HG02642 (cell line): ENCODE results near the gene SLC25A21.
"Not testable (repeated sequence)": the region's sequence is repeated elsewhere in the genome, so short reads cannot be mapped to it uniquely, and the experiment has no call there.

Experiments
- ATAC-seq: cut with Tn5 transposase; IDR thresholded peaks from one replicate; pipeline ENCODE4 v1.9.1; 2021; ENCODE audit warnings: mild to moderate bottlenecking; ENCODE audit not compliant: unreplicated experiment, poor library complexity

SLC25A21 gene

DNA sequence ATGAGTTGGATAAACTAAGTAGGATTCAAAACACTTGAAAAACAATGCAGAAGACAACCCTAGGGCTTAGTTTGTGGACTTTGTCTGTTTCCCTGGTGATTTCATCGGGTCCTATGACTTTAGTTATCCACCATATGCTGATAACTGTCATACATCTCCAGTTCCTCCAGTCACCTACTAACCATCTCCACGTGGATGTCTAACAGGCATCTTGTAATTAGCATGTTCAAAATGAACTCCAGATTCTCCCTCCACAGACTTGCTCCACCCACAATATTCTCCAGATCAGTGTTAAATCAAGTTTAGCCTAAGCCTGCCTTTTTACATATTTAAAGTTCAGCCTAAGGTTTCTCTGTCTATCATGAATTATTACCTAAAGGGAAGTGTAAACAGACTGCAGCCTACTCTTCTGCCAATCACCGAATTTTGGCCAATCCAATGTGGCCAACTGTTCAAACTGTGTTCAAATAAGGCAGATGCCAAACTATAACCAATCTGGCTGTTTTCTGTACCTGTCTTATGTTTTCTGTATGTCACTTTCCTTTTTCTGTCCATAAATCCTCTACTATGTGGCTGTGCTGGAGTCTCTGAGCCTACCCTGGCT, 423.7 kb downstream of the SLC25A21 start:
- no peak for ATAC-seq

DNA sequence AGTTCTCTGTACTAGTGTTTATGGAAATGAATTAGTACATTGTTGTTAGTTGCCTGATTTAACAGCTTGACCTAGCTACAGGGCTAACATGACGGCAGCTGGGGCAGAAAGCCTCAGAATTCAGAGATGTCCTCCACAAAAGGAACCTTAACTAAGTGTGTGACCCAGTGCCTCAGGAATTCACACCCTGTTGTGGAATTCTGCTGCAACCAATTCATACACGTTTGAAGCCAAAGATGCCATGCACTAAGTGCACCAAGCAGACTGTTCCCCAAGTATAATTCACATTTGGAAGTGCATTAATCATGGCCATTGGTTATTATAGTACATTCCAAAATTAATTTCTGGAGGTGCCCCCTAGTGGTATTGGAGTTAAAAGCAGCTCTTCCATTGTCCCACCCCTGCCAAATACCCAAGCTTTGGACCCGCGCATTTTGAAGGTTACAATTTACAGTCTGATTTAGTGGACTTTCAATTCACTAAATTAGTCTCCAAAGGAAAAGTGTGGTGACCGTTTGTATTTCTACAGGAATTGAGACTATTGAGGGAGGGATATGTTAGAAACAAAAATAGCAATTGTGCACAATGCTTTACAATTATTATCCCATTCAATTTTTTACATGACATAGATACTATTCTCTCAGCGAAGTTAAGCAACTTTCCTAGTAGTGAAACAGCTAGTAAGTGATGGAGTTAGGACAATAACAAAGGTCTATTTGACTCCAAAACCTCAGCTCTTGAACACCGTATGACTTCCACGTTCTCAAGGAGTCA, 424.8 kb downstream of the SLC25A21 start:
- no peak for ATAC-seq

DNA sequence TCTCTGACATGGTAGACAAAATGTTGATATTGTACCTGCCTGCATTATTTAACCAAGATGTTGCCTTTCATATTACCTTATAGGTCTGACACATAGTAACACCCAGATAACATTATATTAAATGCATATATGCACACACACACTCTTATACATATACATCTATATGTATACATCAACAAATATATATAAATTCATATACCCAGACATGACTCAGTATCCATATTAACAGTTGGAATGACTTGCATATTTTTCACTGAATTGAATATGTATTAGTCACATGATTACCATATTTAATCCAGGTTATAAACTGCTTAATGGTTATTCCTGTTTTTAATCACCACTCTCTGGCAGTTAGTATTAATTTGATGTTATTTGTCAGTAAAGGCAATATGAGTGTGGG, 425.5 kb downstream of the SLC25A21 start:
- no peak for ATAC-seq

DNA sequence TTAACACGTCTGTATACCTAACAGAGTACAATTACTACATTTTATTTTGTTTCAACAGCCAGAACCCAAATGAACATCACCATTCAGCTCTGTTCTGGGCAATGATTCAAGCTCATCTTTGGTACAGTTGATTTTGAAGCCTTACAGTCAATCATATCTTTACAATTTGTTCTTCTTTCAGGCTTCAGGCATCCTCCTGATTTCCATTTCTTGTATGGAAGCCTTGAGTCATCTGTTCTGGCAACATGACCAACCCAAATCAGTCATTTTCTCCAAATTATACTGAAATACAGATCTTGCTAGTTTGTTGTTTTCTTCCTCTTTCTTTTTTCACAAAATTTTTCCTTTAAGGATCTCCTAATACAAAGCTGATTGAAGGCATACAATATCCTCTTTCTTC, 430.5 kb downstream of the SLC25A21 start:
- no peak for ATAC-seq

DNA sequence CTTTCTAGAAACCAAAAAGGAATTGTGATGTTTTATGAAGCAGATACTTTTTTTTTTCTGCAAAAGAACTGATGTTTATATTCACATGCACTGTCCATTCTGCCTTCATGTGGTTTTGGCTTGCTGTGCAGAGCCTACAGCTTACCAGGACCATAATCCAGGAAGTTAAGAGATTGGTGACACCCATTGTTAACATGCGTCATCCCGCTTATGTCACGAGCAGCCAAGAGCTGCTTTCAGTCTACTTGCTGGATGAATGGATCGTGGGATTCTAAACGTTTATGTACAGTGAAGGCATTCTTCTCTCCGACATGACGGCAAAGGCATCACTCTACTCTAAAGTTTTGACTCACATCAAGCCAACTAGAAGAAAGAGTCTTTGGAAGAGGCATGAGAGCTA, 434.1 kb downstream of the SLC25A21 start:
- ATAC-seq = no peak

DNA sequence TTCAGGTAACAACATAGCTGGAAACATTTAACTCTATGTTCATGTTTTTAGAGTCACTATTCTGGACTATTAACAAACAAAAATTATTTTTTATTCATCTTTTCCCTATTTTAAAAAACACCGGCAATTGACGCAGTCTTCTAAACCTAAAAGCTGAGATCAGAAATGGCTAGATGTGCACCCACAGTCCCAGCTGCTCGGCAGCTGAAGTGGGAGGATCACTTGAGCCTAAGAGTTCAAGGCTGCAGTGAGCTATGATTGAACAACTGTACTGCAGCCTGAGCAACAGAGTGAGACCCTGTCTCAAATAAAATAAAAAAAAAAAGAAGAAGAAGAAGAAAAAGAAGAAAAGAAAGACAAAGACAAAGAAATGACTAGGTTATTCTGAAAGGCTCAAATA, 446.3 kb downstream of the SLC25A21 start:
- no peak for ATAC-seq

DNA sequence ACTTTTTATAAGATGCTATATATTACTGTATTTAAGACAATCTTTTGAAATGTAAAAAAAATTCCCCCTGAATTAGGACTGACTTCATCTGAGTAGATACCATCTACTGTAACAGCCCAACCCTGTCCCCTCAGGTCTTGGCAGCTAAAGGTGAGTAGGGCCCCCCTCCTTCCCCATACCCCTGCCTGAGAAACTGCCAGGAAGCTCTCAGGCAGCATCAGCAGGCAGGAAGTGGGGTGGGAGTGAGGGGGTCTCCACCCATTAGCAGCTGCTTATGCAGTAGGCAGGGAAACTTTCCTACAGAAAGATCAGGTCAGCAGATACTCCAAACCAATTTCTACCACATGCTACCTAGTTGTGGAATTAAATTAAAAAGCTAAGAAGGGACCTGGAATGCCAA, 448.2 kb downstream of the SLC25A21 start:
- ATAC-seq = no peak

DNA sequence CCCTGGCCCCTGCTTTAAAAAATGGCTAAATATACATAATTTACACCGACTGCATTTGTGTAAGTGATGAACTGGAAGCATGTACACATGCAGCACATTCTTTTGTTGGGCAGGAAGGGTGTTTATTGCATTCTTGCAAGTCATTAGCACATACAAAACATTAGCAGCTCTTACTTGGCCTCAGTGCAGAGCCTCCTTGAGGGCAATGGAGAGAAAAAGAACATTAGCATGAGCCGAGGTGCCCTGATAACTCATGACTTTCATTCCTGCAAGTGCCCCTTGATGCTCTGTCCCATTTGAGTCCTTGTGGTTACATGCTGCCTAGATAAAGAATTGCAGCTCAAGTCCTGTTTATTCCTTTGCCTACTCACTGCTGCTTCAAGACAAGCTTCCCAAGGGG, 448.9 kb downstream of the SLC25A21 start:
- ATAC-seq = no peak

DNA sequence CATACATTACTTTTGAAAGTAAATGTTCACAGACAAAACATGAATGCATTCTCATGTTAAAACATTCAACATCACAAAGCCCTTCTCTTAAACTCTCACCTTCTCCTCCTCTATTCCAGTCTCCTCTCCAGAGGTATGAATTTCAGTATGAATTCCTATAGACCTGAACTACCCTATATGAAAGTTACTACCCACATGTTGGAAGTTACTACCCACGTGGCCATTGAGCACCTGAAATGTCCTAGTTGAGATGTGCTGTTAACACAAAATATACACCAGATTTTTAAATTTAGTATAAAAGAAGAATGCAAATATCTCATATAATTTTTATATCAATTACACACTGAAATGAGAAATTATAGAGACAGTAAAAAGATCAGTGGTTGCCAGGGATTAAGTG, 450.5 kb downstream of the SLC25A21 start:
- no peak for ATAC-seq

DNA sequence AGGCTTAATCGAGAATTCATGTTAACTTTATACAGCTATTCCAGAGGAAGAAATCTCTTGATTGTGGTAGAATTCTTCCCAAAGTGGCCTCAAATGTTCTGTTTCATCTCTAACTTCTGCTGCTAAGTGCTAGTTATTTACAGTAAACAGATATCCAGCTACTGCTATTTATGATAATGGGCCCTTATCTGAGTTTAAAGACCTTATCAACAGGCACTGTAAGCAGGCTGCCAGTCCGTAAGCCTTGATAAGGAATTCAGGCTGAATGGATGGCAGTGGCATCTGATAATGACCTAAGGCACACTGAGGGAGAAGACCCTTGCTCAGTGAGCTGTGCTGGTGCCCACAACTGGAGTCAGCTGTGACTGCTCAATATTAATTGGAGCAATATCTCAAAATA, 451.7 kb downstream of the SLC25A21 start:
- no peak for ATAC-seq

DNA sequence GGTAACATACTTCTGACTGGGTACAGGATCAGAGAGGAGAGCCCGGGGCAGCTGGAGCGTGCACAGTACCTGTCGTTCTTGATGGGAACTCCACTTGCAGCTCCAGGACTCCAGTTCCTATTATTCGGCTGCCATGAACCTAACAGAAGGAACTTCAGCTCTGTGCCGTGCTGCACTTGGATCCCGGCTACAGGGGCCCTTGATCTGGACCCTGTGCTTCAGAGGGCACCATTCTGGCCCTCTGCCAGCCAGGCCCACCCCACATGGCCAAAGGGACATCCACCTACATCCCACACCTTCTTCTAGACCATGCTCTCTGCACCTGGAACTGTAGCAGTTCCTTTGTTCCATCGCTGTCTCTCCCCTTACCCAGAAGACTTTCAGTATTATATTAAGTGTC, 452.6 kb downstream of the SLC25A21 start:
- ATAC-seq = no peak

DNA sequence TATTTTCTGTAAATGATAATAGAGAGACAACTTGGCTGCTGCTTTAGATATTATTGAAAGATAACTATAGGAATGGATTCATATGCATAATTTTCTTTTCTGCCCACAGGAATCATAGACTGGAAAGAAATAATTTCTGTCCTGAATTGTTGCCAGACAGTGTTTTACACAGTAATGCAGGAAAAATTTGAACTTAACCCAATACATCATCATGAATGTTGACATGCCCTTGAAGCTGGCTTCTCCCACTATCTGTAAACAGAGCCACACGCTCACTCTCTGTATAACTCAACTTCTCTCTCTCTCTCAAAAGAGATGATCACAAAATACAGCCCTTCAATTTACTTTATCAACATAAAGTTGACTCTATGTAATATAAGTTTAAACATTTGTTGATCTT, 454.2 kb downstream of the SLC25A21 start:
- no peak for ATAC-seq

DNA sequence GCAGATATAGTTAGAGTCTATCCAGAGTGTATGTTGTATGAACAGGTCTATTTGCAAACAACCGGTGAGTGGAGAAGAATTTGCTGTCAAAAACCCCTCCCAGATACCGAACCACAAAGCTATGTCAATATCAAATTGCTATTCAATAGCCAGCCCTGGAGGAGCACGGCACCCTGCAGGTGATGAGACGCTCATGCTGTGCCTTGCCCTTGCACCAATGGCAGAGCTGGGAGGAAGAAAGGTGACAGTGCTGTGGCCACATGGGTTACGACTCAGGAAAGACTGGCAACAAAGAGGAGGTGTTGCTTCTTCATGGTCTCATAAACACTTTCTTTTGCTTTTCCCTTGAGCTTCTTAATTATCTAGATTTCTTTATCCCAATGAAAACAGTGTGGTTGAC, 455.0 kb downstream of the SLC25A21 start:
- no peak for ATAC-seq

DNA sequence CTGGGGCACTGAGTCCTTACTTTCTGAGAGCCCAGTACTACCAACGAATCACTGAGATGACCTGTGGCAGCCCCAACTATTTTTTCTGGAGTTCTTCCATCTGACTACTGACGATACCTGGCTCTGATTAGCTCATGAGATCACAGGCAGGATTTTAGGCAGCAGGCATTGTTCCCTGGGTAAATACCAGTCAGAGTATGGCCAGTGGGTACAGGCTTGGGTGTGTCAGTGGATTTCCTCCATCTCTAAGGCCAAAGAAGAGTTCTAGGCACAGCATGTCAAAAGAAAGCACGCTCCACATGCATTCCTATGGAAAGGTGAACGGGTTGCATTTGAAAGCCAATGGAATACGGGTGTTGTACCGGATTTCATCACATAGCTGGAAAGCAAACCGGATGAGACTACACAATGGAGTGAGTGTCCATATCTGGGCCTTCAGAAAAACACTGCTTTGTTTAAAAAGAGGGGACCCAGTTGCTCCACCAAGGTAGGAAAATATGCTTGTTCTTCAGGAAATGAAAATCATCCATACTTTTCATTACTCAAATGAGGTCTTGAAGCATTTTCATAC, 455.7 kb downstream of the SLC25A21 start:
- no peak for ATAC-seq

DNA sequence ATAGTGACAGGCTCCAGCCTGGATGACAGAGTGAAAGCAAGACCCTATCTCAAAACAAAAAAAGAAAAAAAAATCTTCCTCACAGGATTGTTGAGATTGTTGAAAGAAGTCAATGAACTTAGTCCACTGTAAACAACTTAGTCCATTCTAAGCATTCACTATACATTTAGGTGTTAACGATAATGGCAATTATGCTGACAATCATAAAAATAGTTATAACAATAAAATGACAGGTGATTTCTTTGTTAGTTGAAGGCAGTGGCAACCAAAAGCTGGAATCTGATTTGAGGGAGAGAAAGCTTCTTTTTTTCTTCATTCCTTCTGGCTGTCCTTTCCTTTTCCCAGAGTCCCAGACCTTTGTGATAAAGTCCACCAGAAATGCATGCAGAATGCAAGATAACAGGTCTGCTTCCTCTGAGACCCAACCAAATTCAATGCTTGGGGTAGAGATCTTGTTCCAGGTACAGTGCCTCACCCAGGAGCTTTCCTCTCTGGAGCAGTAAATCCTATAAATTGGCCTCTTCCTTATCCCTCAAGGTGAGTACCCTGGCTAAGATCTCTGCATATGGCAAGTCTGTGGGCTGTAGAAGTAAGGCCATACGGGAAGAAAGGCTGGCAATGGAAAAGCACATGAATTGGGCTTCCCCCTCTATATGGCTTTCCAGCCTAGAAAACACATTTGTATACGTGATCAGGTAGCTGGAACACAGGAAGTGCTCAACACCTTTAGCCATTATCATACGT, 458.3 kb downstream of the SLC25A21 start:
- ATAC-seq = no peak

DNA sequence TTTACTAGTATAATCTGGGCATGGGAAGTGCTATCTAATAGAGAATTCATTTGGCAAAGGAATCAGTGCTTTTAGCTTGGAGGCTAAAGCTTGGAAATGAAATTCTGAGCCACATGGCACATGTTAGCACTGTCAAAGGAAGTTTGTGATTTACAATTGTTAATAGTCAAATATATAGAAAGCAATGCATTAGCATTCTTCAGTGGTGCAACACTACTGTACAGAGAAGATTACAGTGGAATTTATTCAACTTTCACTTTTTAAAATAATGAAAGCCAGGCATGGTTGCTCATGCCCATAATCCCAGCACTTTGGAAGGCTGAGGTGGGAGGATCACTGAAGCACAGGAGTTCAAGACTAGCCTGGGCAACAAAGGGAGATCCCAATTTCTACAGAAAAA, 464.8 kb downstream of the SLC25A21 start:
- no peak for ATAC-seq

DNA sequence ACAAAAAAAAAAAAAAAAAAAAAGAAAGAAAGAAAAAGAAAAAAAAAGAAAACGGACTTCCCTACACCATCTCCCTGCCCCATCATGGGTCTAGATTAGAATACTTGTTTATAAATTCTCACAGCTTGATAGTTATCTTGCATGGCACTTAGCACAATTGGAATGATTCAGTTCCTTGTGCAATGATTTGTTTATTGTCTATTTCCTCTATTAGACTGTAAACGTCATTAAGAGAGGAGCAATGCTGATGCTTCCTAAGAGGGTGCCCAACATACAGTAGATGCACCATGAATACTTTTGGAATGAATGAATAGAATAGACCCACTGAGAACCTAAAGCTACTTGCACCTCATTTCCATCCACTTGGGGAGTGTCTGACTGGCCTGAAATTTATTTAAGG, 469.9 kb downstream of the SLC25A21 start:
- no peak for ATAC-seq

DNA sequence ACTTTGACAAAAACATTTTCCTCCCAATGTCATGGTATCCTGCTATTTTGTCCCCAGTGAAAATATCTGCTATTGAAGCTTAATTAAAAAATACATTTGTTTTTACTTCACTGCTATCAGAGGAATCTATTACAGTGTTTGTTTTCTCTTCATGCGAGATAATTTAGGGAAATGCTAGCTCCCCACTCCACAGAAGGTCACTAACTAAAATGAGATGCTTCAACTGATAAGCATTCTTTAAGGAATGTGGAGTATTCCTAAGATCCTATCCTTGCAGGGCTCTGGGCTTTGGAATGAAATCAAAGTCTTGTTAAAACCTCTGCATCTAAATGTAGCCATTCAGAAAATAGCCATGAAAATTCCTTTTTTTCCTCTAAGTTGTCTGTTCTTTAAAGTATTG, 471.3 kb downstream of the SLC25A21 start:
- ATAC-seq = no peak

DNA sequence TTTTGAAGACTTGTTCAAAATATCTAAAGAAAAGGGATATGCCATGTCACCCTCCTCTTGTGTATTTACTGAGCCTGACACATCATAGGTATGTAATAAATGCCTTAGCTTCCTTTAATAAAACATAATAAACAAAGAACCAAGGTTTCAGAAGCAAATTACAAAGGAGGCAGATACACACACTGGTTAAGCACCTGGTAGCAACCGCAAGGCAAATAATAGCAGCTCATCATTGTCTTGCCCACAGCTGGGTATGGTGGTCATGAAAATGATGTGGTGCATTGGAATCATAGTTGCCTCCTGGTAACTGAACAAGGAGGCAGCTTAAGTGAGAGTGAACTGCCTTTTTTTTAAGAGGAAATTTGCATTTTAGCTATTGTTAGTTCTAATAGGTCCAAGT, 471.8 kb downstream of the SLC25A21 start:
- no peak for ATAC-seq

DNA sequence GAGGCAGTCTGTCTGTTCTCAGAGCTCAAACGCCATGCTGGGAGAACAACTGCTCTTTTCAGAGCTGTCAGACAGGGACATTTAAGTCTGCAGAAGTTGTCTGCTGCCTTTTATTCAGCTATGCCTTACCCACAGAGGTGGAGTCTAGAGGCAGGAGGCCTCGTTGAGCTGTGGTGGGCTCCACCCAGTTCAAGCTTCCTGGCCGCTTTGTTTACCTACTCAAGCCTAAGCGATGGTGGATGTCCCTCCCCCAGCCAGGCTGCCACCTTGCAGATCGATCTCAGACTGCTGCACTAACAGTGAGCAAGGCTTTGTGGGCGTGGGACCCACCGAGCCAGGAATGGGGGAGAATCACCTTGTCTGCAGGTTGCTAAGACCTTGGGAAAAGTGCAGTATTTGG, 473.0 kb downstream of the SLC25A21 start:
- not testable (repeated sequence) for ATAC-seq

DNA sequence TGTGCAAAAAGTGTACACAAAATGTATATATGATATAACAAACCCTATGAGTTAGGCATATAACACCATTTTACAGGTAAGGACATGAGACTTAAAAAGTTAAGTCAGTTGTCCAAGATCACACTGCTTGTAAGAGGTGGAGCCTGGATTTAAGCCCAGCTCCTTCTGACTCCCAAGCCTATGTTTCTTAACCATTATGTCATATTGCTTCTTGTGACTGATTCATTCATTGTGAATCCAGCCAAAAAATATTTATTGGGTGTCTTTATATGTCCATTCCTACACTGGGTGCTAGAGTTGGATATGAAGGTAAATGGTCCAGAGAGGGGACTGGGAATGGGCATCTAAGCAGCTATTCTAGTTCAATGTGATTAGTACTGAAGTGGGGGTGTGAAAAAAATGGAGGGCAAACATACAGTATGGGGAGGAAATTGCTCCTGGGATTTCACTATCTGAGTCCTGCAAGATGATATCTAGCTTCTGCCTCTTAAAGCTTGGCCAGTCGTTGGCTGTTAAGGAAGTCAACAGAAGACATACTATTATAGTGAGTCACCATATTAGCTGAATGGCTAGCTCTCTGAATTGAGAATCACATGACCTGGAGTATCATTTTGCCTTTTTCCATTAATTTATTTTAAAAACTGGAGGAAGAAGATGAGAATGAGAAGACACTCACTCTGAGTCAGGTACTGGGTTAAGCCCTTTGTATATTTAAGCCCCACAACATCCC, 481.9 kb downstream of the SLC25A21 start:
- no peak for ATAC-seq
